Activated naive CD4-positive, alpha-beta T cell treated with anti-CD3 and anti-CD28 coated beads for 36 hours (primary cell): ENCODE results near the gene ADCK1. TPM values are rescaled to one million over a fixed set of nuclear protein-coding genes. Genes with fewer than 3 reads are reported as not detected.

Source experiments
- CTCF ChIA-PET: fragments of 350-600 bp; sonication (Branson Sonifier 250); formaldehyde crosslinking; loops from one replicate; lab custom pipeline; 2021; ENCODE audit warnings: antibody characterized with exemption; lab: Charles Lee
- DNase-seq: peaks from one replicate; pipeline ENCODE4 v3.0.0-alpha.2; 2020
- H3K27ac Mint-ChIP-seq: one replicate; pipeline ENCODE4 v1.8.0; 2021; ENCODE audit warnings: mild to moderate bottlenecking, mixed read lengths
- H3K27me3 Mint-ChIP-seq: one replicate; pipeline ENCODE4 v1.8.0; 2021; ENCODE audit warnings: low read depth, mixed read lengths
- H3K36me3 Mint-ChIP-seq: one replicate; pipeline ENCODE4 v1.8.0; 2021; ENCODE audit warnings: low read depth, mixed read lengths
- H3K4me1 Mint-ChIP-seq: one replicate; pipeline ENCODE4 v1.8.0; 2021; ENCODE audit warnings: low read depth, mixed read lengths
- H3K4me3 Mint-ChIP-seq: one replicate; pipeline ENCODE4 v1.8.0; 2021; ENCODE audit warnings: mild to moderate bottlenecking, moderate library complexity, mixed read lengths
- H3K9me3 Mint-ChIP-seq: one replicate; pipeline ENCODE4 v1.8.0; 2021; ENCODE audit warnings: mixed read lengths
- intact Hi-C: fragments of 100-400 bp; cut with micrococcal nuclease; formaldehyde crosslinking; loops from one replicate; pipeline ENCODE4 v1.15.1; 2023
- total RNA-seq, 2 experiments: library from RNA; stranded (reverse); gene quantifications; one replicate each; pipeline ENCODE4 v1.2.3, GENCODE V29; 2021

Gene ADCK1
- total RNA-seq, 2 experiments from 2014 or later, result 4.2 to 5.1 TPM

DNA sequence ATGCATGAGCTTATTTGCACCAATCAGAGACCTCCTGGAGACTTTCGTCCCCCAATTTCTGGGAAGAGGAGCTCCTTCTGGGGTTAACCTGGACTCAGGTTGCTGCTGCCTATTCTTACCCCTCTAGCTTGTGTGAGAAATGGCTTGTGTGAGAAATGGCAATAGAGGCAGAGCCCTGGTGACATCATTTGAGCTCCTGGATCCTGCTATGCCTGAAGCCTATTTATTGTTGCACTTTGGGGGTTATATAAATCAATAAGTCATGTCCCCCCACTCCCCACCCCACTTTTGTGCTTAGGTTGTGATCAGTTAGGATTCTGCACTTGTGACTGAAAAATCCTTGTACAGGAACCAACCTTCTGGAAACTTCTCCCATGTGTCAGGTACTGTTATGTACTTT is 167.2 kb downstream of the ADCK1 start:
- CTCF ChIA-PET, result interaction anchor here (0.7 kb wide), 1 partner anchor 49 kb away, joined by 3 read pairs; no protein-coding TSS in a partner anchor
- H3K4me1 Mint-ChIP-seq, result peaks cover 2% of the 10 kb centered on the region
- no peak overlapping the region for H3K27ac Mint-ChIP-seq
- no peak overlapping the region for H3K4me3 Mint-ChIP-seq
- H3K9me3 Mint-ChIP-seq, result no peaks in the 10 kb centered on the region
- peaks cover 40% of the 10 kb centered on the region for H3K27me3 Mint-ChIP-seq
- DNase-seq, result no peak
- intact Hi-C loops, result no loop called here
- no peaks in the 10 kb centered on the region for H3K36me3 Mint-ChIP-seq

DNA sequence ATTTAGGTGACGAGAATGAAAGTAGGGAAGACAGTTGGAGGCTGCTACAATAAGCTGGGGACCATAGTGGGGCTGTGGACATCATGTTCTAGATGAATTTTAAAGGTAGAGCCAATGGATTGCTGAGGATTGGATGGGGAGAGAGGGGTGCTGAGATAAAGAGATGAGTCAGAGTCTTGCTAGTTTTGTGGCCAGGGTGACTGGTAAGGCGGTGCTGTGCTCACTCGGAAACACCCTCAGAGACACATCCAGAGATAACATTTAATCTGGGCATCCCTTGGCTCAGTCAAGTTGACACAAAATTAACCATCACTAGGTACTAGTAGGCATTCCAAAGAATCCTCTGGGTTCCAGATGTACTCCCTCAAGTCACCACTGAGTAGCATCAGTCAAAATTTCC is 170.7 kb downstream of the ADCK1 start:
- Mint-ChIP-seq H3K4me1 (peaks cover 2% of the 10 kb centered on the region), H3K36me3 (no peaks in the 10 kb centered on the region), H3K27me3 (peaks cover 34% of the 10 kb centered on the region), H3K4me3 (no peak overlapping the region), H3K27ac (no peak overlapping the region), H3K9me3 (no peaks in the 10 kb centered on the region)
- no peak for DNase-seq
- CTCF ChIA-PET, result no interaction called here
- intact Hi-C loops, result no loop called here

DNA sequence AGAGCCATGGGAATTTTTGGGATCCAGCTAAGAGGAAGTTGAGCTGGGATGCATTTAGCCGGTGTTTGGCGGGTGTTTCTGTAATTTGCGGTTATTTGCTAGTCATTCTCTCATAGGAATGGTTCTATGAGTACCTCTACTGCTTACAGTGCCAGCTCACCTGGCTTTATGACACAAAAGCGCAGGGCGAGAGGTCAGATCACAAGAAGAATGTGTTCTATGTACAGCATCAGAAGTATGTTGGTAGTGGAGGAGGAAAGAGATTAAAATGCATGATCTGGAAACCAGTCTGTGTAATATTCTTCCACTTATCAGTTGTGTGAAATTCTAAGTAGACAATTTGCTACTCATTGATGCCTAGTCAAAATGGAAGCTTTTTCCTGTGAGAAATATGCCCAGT is 173.3 kb downstream of the ADCK1 start:
- no peak overlapping the region for H3K27ac Mint-ChIP-seq
- H3K9me3 Mint-ChIP-seq, result no peaks in the 10 kb centered on the region
- H3K27me3 Mint-ChIP-seq, result peaks cover 20% of the 10 kb centered on the region
- no peak overlapping the region for H3K4me3 Mint-ChIP-seq
- CTCF ChIA-PET, result no interaction called here
- DNase-seq, result no peak
- no peaks in the 10 kb centered on the region for H3K36me3 Mint-ChIP-seq
- no peaks in the 10 kb centered on the region for H3K4me1 Mint-ChIP-seq
- intact Hi-C loops, result no loop called here

DNA sequence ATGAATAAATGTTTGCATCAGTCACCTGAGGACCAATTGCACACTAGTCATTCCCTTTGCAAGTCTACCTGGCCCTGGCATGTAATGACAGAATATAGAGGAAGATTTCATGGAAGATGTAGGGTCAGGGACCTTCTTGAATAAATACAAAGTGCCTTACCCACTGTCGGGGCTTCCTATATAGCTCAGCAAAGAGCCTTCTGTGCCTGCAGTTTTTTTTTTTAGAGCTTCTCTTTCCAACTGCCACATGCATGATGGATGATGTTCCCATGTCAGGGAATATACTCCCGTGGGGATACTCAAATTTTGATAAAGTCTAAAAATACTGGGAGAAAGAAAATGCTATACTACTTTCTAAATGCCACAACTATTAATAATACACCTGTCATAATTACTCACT is 176.7 kb downstream of the ADCK1 start:
- intact Hi-C loops, result no loop called here
- Mint-ChIP-seq H3K27ac (no peak overlapping the region), H3K4me3 (no peak overlapping the region), H3K4me1 (no peaks in the 10 kb centered on the region), H3K27me3 (peaks cover 29% of the 10 kb centered on the region), H3K36me3 (no peaks in the 10 kb centered on the region), H3K9me3 (no peaks in the 10 kb centered on the region)
- CTCF ChIA-PET, result no interaction called here
- DNase-seq, result no peak

DNA sequence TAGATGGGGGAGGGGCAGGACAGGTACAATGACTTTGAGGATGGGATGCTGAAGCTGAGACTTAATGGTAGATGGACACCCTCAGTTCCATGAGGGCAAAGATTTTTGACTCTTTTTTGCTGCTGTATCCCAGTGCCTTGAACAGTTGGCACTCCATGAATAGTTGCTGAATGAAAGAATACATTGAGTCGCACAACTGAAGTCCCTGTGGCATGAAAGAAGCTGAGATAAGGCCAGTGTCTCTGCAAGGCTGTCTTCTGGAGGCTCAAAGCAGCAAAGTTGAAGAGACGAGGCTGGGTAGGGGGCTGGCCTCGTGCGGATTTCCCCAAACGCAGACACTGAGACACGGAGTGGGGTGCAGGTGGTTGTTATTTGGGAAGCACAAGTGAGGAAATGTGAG is 179.3 kb downstream of the ADCK1 start:
- Mint-ChIP-seq H3K4me3 (no peak overlapping the region), H3K4me1 (no peaks in the 10 kb centered on the region), H3K9me3 (no peaks in the 10 kb centered on the region), H3K27me3 (peaks cover 26% of the 10 kb centered on the region), H3K36me3 (no peaks in the 10 kb centered on the region), H3K27ac (no peak overlapping the region)
- DNase-seq, result no peak
- CTCF ChIA-PET, result interaction anchor here (0.5 to 0.6 kb wide), 2 partner anchors 44 to 301 kb away, joined by 3 to 4 read pairs; no protein-coding TSS in a partner anchor
- intact Hi-C loops, result no loop called here

DNA sequence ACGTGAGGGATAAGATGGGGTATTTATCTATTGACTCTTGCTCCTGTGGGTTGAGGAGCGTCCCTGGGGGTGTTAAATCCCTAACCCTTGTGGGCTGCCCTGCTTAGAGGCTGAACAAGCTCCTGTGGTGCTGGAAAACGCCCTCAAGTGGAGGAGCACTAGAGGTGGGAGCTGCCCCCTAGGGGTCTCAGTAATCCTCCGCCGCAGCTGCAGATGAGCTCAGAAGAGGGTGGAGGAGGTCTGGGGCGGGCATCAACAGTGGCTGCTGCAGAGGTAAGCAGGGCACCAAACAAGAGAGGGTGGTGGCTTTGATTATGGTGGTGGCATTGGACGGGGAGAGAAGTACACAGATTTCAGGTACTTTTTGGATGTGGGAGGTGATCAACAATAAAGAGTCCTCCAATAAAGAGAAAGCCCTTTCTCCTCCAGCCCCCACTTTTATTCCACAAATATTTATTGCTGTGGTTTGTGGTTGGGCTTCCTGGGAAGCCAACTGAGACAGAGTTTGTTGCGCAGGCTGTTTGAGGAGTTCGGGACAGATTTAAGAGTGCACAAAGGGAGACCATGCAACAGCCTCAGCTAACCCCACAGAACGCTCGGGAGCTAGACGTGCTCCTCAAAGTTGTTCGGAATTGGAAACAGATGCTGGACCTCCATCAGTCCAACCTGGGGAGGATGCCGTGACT is 179.9 kb downstream of the ADCK1 start:
- Mint-ChIP-seq H3K27ac (no peak overlapping the region), H3K27me3 (peaks cover 26% of the 10 kb centered on the region), H3K4me1 (no peaks in the 10 kb centered on the region), H3K9me3 (no peaks in the 10 kb centered on the region), H3K36me3 (no peaks in the 10 kb centered on the region), H3K4me3 (no peak overlapping the region)
- CTCF ChIA-PET, result interaction anchor here (0.5 kb wide), 1 partner anchor 44 kb away, joined by 3 read pairs; no protein-coding TSS in a partner anchor
- intact Hi-C loops, result no loop called here
- DNase-seq, result no peak

DNA sequence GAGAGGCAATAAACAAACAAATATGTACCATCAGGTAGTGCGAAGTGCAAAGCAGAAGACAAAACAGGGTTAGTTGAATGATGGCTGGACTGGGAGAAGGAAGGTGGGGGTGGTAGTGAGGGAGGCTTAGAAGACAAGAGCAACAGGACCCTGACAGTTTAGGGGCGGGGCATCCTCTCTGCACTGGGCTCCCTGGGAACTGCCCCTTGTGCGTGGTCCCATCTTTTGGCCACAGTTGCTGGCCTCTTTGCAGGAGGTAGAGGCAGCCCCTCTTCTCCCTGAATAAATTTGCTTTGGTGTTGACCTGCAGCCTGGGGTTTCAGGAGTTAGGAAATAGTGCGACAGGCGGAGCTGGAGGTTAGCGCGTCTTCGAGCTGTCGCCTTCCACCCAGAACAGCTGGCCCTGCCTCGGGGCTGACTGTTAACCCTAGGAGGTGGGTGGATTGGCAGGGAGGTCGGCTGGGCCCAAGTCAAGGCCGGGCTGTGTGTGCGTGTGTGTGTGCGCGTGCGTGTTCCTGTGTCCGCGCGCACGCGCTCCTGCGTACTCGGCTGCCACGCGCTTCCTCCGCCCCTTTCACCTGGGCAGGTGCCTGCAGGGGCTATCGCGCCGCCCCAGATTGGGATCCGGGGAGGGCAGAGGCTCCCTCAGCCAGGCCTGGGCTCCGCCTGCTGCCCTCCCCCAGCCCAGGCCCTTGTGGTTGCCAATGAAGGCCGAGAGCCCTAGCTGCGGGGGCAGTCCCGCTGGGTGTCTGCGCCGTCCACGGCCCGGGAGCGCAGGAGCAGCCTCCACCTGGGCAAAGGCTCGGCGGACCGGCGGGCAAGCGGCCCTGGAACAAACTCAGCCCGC is 180.8 kb downstream of the ADCK1 start:
- Mint-ChIP-seq H3K9me3 (no peaks in the 10 kb centered on the region), H3K4me1 (no peaks in the 10 kb centered on the region), H3K36me3 (no peaks in the 10 kb centered on the region), H3K4me3 (no peak overlapping the region), H3K27ac (no peak overlapping the region), H3K27me3 (peaks cover 30% of the 10 kb centered on the region)
- intact Hi-C loops, result no loop called here
- CTCF ChIA-PET, result no interaction called here
- DNase-seq, result no peak

Other genes with a start within 250 kb of the ADCK1 start
- 10 to 100 TPM; 16.1 to 18.1 TPM for gene SPTLC2, start 183.5 kb upstream of the ADCK1 start, total RNA-seq
- 10 to 100 TPM; 13.5 to 14.5 TPM for gene ALKBH1, start 92.1 kb upstream of the ADCK1 start, total RNA-seq
- 100 to 1,000 TPM; 134 to 149 TPM for gene SLIRP, start 92.0 kb upstream of the ADCK1 start, total RNA-seq
- 100 to 1,000 TPM; 117 to 129 TPM for gene SNW1, start 39.0 kb upstream of the ADCK1 start, total RNA-seq